HepG2 (cell line): ENCODE results near the gene GPR33. TPM values are rescaled to one million over a fixed set of nuclear protein-coding genes. Genes with fewer than 3 reads are reported as not detected.
A peak's percentile ranks its signal among the peaks of the same experiment; 100 is the strongest.

Experiments
- AHR ChIP-seq: IDR thresholded peaks from 2 replicates; pipeline ENCODE4 v1.6.1; 2018; ENCODE audit warnings: missing genetic modification reagents, missing compliant biosample characterization
- AKAP8 ChIP-seq: sonication (generic); formaldehyde crosslinking; IDR thresholded peaks from 2 replicates; pipeline ENCODE4 v1.5.1; 2020; ENCODE audit warnings: mild to moderate bottlenecking, missing genetic modification reagents
- CENPT ChIP-seq: sonication (generic); formaldehyde crosslinking; IDR thresholded peaks from 2 replicates; pipeline ENCODE4 v1.8.0; 2022; ENCODE audit warnings: low read depth, mild to moderate bottlenecking, moderate library complexity, missing genetic modification reagents
- ERF ChIP-seq: IDR thresholded peaks from 2 replicates; pipeline ENCODE4 v1.6.1; 2018; ENCODE audit warnings: missing biosample characterization, missing genetic modification reagents
- FLYWCH1 ChIP-seq: sonication (generic); formaldehyde crosslinking; IDR thresholded peaks from 2 replicates; pipeline ENCODE4 v1.8.1; 2023; ENCODE audit warnings: mild to moderate bottlenecking, missing genetic modification reagents
- HOXA5 ChIP-seq: sonication (generic); formaldehyde crosslinking; IDR thresholded peaks from 2 replicates; pipeline ENCODE4 v1.4.0; 2020; ENCODE audit warnings: missing genetic modification reagents
- KAT2B ChIP-seq: fragments of 150-350 bp; IDR thresholded peaks from 2 replicates; pipeline ENCODE4 v1.6.1; 2014; ENCODE audit warnings: low read depth, low read length, borderline replicate concordance
- NCOA2 ChIP-seq: sonication (generic); formaldehyde crosslinking; IDR thresholded peaks from 2 replicates; pipeline ENCODE4 v1.8.0; 2022; ENCODE audit warnings: inconsistent platforms
- PHF5A ChIP-seq: IDR thresholded peaks from one replicate; pipeline ENCODE4 v1.6.1; 2018; ENCODE audit warnings: low read depth, missing genetic modification reagents; ENCODE audit not compliant: unreplicated experiment
- SAFB2 ChIP-seq: sonication (generic); formaldehyde crosslinking; IDR thresholded peaks from 2 replicates; pipeline ENCODE4 v1.5.1; 2020; ENCODE audit warnings: missing genetic modification reagents, low read depth, mild to moderate bottlenecking, borderline replicate concordance
- SRSF9 ChIP-seq: fragments of 200-400 bp; formaldehyde crosslinking; IDR thresholded peaks from 2 replicates; pipeline ENCODE4 v1.6.1; 2018; ENCODE audit warnings: borderline replicate concordance, mild to moderate bottlenecking, low read depth, low read length; ENCODE audit not compliant: insufficient read depth, poor library complexity, severe bottlenecking
- ZNF20 ChIP-seq: sonication (generic); formaldehyde crosslinking; IDR thresholded peaks from 2 replicates; pipeline ENCODE4 v1.4.0; 2020; ENCODE audit warnings: mild to moderate bottlenecking, moderate library complexity, missing genetic modification reagents
- ZNF30 ChIP-seq: sonication (generic); formaldehyde crosslinking; IDR thresholded peaks from 2 replicates; pipeline ENCODE4 v1.5.0; 2020; ENCODE audit warnings: mild to moderate bottlenecking, missing genetic modification reagents
- ZNF329 ChIP-seq: sonication (generic); formaldehyde crosslinking; IDR thresholded peaks from 2 replicates; pipeline ENCODE4 v1.9.0; 2021; ENCODE audit warnings: low read depth, mild to moderate bottlenecking, missing genetic modification reagents
- ZNF331 ChIP-seq: sonication (generic); formaldehyde crosslinking; IDR thresholded peaks from 2 replicates; pipeline ENCODE4 v1.4.0; 2020; ENCODE audit warnings: missing genetic modification reagents
- ZNF543 ChIP-seq: sonication (generic); formaldehyde crosslinking; IDR thresholded peaks from 2 replicates; pipeline ENCODE4 v1.4.0; 2020; ENCODE audit warnings: mild to moderate bottlenecking, missing genetic modification reagents
- polyA plus RNA-seq, 8 experiments: library from polyadenylated mRNA; depleted of rRNA in 3 of 8; stranded (reverse) in 7 of 8; unstranded in 1 of 8; fragments of >200 nt; fragmentation: Illumina TruSeq in 4 of 8; extraction: Trizol in 4 of 8; gene quantifications; 2 replicates each; pipeline versions ENCODE4 v1.2.1 to v1.2.3, GENCODE V29; 2011 to 2016; ENCODE audit warnings: low read depth in 4 of 8, missing spikeins in 1 of 8, mixed read lengths in 1 of 8; ENCODE audit not compliant: insufficient read depth in 1 of 8
- total RNA-seq, 5 experiments: library from RNA; depleted of rRNA; stranded (reverse); fragments of >200 nt; fragmentation: Illumina TruSeq; extraction: Trizol; gene quantifications; 2 replicates each; pipeline ENCODE4 v1.2.3, GENCODE V29; 2016; ENCODE audit warnings: low read depth in 1 of 5
- TF ChIP-seq, protein P1 (sequence below): sonication (generic); formaldehyde crosslinking; IDR thresholded peaks from 2 replicates; pipeline ENCODE4 v1.8.1; 2023; ENCODE audit warnings: mild to moderate bottlenecking, inconsistent platforms, moderate library complexity, missing genetic modification reagents, borderline replicate concordance
- TF ChIP-seq, protein P2 (sequence below): sonication (generic); formaldehyde crosslinking; IDR thresholded peaks from 2 replicates; pipeline ENCODE4 v1.4.0; 2020; ENCODE audit warnings: mild to moderate bottlenecking, missing genetic modification reagents
- TF ChIP-seq, protein P3 (sequence below): sonication (generic); formaldehyde crosslinking; IDR thresholded peaks from 2 replicates; pipeline ENCODE4 v1.5.1; 2020; ENCODE audit warnings: mild to moderate bottlenecking, moderate library complexity, missing genetic modification reagents
- TF ChIP-seq, protein P4 (sequence below): sonication (generic); formaldehyde crosslinking; IDR thresholded peaks from 2 replicates; pipeline ENCODE4 v1.5.1; 2020; ENCODE audit warnings: missing genetic modification reagents, mild to moderate bottlenecking, borderline replicate concordance

GPR33 gene
- total and polyA plus RNA-seq, 2 of the 13 experiments (the other 11 are each of a cell fraction or from before 2014, with no cell fraction given): not detected

DNA sequence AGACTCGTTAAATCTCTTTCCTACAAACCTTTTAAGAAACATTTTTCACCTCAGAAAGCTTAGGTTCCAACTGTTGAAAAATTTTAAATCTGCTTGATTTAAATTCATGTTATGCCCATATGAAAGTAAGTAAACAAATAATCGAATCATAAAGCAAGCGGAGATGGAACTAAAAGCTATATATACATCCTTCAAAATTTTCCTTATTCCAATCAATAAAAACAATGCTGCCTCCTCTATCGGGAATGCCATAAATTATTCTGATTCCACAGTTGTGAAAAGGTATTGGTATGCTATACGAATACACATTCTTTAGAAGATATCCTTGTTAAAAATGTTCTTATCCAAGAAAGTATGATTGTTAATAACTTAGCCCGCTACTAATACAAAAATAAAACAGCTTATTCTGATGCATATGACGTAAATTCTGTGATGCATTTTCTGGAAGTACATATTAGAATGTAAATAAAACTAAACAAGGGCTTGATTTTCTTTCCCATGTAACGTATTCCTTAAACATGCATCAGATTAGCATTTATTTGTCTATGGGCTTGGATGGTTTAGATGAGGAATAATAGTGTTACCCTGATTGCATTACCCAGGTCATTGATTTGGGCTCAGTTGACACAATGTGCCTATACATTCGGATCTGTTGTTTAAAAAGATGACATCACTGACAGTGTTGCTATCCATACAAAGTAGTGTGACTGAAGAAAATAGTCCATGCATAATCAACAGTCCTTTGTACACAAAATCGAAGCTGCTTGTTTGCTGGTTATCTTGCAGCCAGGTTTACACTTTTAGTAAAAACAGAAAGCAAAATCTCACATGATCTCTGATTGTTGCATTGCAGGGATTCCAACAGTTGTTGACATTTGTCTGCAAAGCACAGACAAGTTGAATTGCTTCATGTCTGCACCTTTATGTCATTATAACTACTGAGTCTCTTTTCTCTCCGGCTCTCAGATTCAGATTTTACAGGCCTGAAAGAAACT is 29.9 kb downstream of the GPR33 start (continued):
- peak; percentile 65 for TF ChIP-seq ERF (CRISPR knock-in tag)
- peak; percentile 76; the same call in 1 of the 2 replicates for TF ChIP-seq HOXA5 (CRISPR knock-in tag)
- peak; percentile 84; the same call in 1 of the 2 replicates for TF ChIP-seq ZNF331 (CRISPR knock-in tag)
- TF ChIP-seq SAFB2: no peak
- no peak for TF ChIP-seq AKAP8
- TF ChIP-seq AHR (CRISPR knock-in tag): no peak; the same call in 1 of the 2 replicates
- TF ChIP-seq ZNF30 (CRISPR knock-in tag): no peak; the same call in 1 of the 2 replicates
- TF ChIP-seq, protein P1, sequence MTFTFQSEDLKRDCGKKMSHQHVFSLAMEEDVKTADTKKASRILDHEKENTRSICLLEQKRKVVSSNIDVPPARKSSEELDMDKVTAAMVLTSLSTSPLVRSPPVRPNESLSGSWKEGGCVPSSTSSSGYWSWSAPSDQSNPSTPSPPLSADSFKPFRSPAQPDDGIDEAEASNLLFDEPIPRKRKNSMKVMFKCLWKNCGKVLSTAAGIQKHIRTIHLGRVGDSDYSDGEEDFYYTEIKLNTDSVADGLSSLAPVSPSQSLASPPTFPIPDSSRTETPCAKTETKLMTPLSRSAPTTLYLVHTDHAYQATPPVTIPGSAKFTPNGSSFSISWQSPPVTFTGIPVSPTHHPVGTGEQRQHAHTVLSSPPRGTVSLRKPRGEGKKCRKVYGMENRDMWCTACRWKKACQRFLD (CRISPR knock-in tag): no peak
- TF ChIP-seq ZNF543 (CRISPR knock-in tag): no peak
- no peak for TF ChIP-seq ZNF329 (CRISPR knock-in tag)
- TF ChIP-seq NCOA2: peak; percentile 53; the same call in 1 of the 2 replicates
- no peak for TF ChIP-seq ZNF20 (CRISPR knock-in tag)
- TF ChIP-seq, protein P2, sequence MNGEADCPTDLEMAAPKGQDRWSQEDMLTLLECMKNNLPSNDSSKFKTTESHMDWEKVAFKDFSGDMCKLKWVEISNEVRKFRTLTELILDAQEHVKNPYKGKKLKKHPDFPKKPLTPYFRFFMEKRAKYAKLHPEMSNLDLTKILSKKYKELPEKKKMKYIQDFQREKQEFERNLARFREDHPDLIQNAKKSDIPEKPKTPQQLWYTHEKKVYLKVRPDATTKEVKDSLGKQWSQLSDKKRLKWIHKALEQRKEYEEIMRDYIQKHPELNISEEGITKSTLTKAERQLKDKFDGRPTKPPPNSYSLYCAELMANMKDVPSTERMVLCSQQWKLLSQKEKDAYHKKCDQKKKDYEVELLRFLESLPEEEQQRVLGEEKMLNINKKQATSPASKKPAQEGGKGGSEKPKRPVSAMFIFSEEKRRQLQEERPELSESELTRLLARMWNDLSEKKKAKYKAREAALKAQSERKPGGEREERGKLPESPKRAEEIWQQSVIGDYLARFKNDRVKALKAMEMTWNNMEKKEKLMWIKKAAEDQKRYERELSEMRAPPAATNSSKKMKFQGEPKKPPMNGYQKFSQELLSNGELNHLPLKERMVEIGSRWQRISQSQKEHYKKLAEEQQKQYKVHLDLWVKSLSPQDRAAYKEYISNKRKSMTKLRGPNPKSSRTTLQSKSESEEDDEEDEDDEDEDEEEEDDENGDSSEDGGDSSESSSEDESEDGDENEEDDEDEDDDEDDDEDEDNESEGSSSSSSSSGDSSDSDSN (CRISPR knock-in tag): no peak
- TF ChIP-seq PHF5A (CRISPR knock-in tag): no peak
- TF ChIP-seq SRSF9: no peak
- TF ChIP-seq CENPT (CRISPR knock-in tag): no peak
- TF ChIP-seq, protein P3, sequence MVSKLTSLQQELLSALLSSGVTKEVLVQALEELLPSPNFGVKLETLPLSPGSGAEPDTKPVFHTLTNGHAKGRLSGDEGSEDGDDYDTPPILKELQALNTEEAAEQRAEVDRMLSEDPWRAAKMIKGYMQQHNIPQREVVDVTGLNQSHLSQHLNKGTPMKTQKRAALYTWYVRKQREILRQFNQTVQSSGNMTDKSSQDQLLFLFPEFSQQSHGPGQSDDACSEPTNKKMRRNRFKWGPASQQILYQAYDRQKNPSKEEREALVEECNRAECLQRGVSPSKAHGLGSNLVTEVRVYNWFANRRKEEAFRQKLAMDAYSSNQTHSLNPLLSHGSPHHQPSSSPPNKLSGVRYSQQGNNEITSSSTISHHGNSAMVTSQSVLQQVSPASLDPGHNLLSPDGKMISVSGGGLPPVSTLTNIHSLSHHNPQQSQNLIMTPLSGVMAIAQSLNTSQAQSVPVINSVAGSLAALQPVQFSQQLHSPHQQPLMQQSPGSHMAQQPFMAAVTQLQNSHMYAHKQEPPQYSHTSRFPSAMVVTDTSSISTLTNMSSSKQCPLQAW (CRISPR knock-in tag): no peak
- TF ChIP-seq, protein P4, sequence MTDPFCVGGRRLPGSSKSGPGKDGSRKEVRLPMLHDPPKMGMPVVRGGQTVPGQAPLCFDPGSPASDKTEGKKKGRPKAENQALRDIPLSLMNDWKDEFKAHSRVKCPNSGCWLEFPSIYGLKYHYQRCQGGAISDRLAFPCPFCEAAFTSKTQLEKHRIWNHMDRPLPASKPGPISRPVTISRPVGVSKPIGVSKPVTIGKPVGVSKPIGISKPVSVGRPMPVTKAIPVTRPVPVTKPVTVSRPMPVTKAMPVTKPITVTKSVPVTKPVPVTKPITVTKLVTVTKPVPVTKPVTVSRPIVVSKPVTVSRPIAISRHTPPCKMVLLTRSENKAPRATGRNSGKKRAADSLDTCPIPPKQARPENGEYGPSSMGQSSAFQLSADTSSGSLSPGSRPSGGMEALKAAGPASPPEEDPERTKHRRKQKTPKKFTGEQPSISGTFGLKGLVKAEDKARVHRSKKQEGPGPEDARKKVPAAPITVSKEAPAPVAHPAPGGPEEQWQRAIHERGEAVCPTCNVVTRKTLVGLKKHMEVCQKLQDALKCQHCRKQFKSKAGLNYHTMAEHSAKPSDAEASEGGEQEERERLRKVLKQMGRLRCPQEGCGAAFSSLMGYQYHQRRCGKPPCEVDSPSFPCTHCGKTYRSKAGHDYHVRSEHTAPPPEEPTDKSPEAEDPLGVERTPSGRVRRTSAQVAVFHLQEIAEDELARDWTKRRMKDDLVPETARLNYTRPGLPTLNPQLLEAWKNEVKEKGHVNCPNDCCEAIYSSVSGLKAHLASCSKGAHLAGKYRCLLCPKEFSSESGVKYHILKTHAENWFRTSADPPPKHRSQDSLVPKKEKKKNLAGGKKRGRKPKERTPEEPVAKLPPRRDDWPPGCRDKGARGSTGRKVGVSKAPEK: no peak
- no peak for TF ChIP-seq KAT2B
- TF ChIP-seq FLYWCH1 (CRISPR knock-in tag): no peak
